ENCODE data around the gene HOMER3. TPM values are rescaled to one million over a fixed set of nuclear protein-coding genes. Genes with fewer than 3 reads are reported as not detected.
A peak's percentile ranks its signal among the peaks of the same experiment; 100 is the strongest.
"Not testable (repeated sequence)": the region's sequence is repeated elsewhere in the genome, so short reads cannot be mapped to it uniquely, and the experiment has no call there.

The HOMER3 gene
- total and polyA plus RNA-seq, 2 of the 13 experiments (the other 11 are each of a cell fraction or from before 2014, with no cell fraction given) = 21.3 to 27.3 TPM

- in situ Hi-C loops (cut with HindIII; ENCODE audit: extremely low pct_ligation_motif_present, low pct_unique_long_range_greater_than_20kb); H3K9me3 ChIP-seq (ENCODE audit: low read length); H3K9ac ChIP-seq (ENCODE audit: insufficient read depth, low read depth, low read length); H3K79me2 ChIP-seq (ENCODE audit: insufficient read depth, low read length); H3K27ac ChIP-seq (ENCODE audit: extremely low read length, insufficient read depth, low read length); BruUV-seq (replicated peaks); H2AFZ ChIP-seq (ENCODE audit: low read length); FAIRE-seq; H3K36me3 ChIP-seq (replicated peaks in 1 of 2; ENCODE audit: control insufficient read depth in 1 of 2, insufficient read depth in 2 of 2, low read length in 2 of 2); H3K27me3 ChIP-seq (ENCODE audit: control insufficient read depth in 1 of 2, insufficient read depth in 2 of 2, low read length in 2 of 2); intact Hi-C loops (cut with micrococcal nuclease; ENCODE audit: unreplicated experiment); DNase-seq (ENCODE audit: low spot score); CTCF ChIA-PET (ENCODE audit: low intra/inter-chr PET ratio, low total read pairs); H4K20me1 ChIP-seq (ENCODE audit: insufficient read depth, low read length); TF ChIP-seq NR2F6, LCORL (IDR thresholded peaks at IDR 0.05): not testable (repeated sequence)
- Histone ChIP-seq H3K4me1 (ENCODE audit: insufficient read depth, low read length) (peaks cover 35% of the 10 kb centered on the region), H3K4me2 (ENCODE audit: low read depth, low read length) (peak overlapping the region; percentile 68), H3K4me3 (replicated peaks in 1 of 3; ENCODE audit: insufficient read depth in 1 of 3, low read depth in 2 of 3, low read length in 3 of 3) (peak overlapping the region in 1 of 3 experiments; percentile 28; a peak in 1 of 6 replicates)
- ATAC-seq = peak; percentile 29
- 9% methylated on average over 17 of the region's 17 CpGs for WGBS (ENCODE audit: low lambda C conversion rate)
- POLR2A ChIA-PET = interaction anchor here (0.9 kb wide), 1 partner anchor 19 kb away, joined by 3 read pairs; no protein-coding TSS in a partner anchor
- TF ChIP-seq NR2F6 (CRISPR knock-in tag; IDR thresholded peaks at IDR 0.05) (peak; percentile 65; the same call in 1 of the 2 replicates), LCORL (CRISPR knock-in tag; IDR thresholded peaks at IDR 0.05) (peak; percentile 77), FOXA3 (CRISPR knock-in tag; IDR thresholded peaks at IDR 0.05) (peak; percentile 30; the same call in 1 of the 2 replicates), ZBTB42 (CRISPR knock-in tag; IDR thresholded peaks at IDR 0.05) (peak; percentile 82; the same call in 1 of the 2 replicates), NR2F1 (CRISPR knock-in tag; IDR thresholded peaks at IDR 0.05) (peak in 1 of 2 experiments; percentile 26; a peak in 1 of 4 replicates), ZNF770 (CRISPR knock-in tag; IDR thresholded peaks at IDR 0.05) (peak; percentile 84), ZMYM3 (CRISPR knock-in tag; IDR thresholded peaks at IDR 0.05) (peak; percentile 18; the same call in 1 of the 2 replicates), HNF4A (CRISPR knock-in tag; IDR thresholded peaks at IDR 0.05) (peak; percentile 59), MYC (CRISPR knock-in tag; IDR thresholded peaks at IDR 0.05; ENCODE audit: borderline replicate concordance) (peak; percentile 22; the same call in 1 of the 2 replicates), TRIM24 (CRISPR knock-in tag; IDR thresholded peaks at IDR 0.05) (0 out of 2 replicates have a peak, but pooled peaks have one; percentile 46), HOXA3 (CRISPR knock-in tag; IDR thresholded peaks at IDR 0.05) (peak; percentile 45; the same call in 1 of the 2 replicates), FOXC1 (CRISPR knock-in tag; IDR thresholded peaks at IDR 0.05; ENCODE audit: borderline replicate concordance) (0 out of 2 replicates have a peak, but pooled peaks have one; percentile 31), FOXP4 (CRISPR knock-in tag; IDR thresholded peaks at IDR 0.05) (0 out of 2 replicates have a peak, but pooled peaks have one; percentile 13), ETV5 (CRISPR knock-in tag; IDR thresholded peaks at IDR 0.05; ENCODE audit: borderline replicate concordance) (peak; percentile 79; the same call in 1 of the 2 replicates), ZNF292 (CRISPR knock-in tag; IDR thresholded peaks at IDR 0.05; ENCODE audit: borderline replicate concordance, low read depth) (peak; percentile 23; the same call in 1 of the 2 replicates), TFAP4 (IDR thresholded peaks at IDR 0.05; ENCODE audit: borderline replicate concordance, low read depth) (peak; percentile 60; the same call in 1 of the 2 replicates), SAP130 (CRISPR knock-in tag; IDR thresholded peaks at IDR 0.05; ENCODE audit: low read depth) (peak; percentile 51; the same call in 1 of the 2 replicates), RXRA (CRISPR knock-in tag; IDR thresholded peaks at IDR 0.05) (peak; percentile 48; the same call in 1 of the 2 replicates)
Measured at GRCh38 chr19:18952364-18953003, 11.5 kb upstream of the HOMER3 start.
